Esophagus muscularis mucosa (tissue), 3 donors: ENCODE data around the gene TAPT1.

Source experiments
- POLR2AphosphoS5 ChIP-seq, 2 donors: sonication (generic); formaldehyde crosslinking; IDR thresholded peaks; one replicate each; pipeline ENCODE4 v1.6.1; 2017; ENCODE audit warnings: antibody characterized with exemption in 2 of 2
- TF ChIP-seq, protein P1 (sequence below), 3 experiments: fragments of 200-600 bp in 2 of 3; fragments of 450-650 bp in 1 of 3; sonication (generic) in 2 of 3; IDR thresholded peaks; one replicate each; pipeline ENCODE4 v1.5.1; 2017 to 2019; ENCODE audit warnings: antibody characterized with exemption in 3 of 3, mild to moderate bottlenecking in 2 of 3, moderate library complexity in 1 of 3

DNA sequence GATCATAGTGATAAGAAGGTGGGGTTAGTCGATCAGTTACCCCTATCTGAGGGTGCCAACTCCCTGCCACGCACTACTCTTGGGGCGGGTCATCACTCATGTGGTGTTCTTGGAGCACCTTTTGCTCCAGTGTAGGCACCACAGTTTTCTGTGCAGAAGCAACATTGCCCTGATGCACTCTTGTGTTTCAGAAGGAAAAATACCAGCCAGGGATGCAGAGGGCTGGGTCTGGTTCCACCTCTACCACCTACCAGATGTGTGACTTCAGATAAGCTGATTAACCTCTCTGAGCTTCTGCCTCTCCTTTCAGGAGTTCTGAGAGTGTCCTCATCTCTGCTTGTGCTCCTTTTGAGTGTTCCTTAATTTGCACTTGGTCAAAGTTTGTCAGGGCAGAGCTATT, 112.5 kb downstream of the TAPT1 start:
- TF ChIP-seq, protein P1, sequence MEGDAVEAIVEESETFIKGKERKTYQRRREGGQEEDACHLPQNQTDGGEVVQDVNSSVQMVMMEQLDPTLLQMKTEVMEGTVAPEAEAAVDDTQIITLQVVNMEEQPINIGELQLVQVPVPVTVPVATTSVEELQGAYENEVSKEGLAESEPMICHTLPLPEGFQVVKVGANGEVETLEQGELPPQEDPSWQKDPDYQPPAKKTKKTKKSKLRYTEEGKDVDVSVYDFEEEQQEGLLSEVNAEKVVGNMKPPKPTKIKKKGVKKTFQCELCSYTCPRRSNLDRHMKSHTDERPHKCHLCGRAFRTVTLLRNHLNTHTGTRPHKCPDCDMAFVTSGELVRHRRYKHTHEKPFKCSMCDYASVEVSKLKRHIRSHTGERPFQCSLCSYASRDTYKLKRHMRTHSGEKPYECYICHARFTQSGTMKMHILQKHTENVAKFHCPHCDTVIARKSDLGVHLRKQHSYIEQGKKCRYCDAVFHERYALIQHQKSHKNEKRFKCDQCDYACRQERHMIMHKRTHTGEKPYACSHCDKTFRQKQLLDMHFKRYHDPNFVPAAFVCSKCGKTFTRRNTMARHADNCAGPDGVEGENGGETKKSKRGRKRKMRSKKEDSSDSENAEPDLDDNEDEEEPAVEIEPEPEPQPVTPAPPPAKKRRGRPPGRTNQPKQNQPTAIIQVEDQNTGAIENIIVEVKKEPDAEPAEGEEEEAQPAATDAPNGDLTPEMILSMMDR (IDR thresholded peaks at IDR 0.05) = no peak
- no peak for TF ChIP-seq POLR2AphosphoS5 (IDR thresholded peaks at IDR 0.05)
